Measurements from ENCODE around the gene STT3A.
A peak's percentile ranks its signal among the peaks of the same experiment; 100 is the strongest.

Gene STT3A

DNA sequence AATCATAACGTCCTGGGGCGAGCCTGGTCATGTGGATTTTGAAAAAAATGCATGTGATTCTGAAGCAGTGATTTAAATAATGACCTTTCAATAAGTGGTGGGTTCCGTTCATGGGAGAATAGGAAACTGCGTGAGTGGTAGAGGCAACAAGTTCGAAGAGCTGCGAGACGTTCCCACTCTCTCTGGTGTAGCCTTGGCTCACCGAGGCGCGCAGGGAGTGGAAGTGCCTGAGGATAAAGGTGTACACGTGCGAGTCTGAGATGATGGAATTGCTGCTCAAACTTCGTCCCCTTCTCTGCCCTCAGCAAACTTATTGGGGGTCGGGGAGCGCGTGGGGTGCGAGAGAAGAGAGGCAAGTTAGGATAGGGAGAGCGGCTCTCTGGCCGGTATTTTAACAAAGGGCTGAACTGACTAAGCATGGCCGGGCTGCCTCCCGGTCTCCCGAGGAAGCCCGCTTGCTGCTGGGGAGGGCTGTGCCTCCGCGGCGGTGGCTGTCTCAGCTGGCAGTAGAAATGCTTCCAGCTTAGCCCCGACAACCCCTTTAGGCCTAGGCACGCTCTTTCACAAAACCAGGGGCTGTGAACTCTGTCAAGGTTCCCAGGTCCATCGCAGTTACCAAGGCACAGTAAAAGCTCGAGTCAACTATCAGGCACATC lies 875 bp upstream of the STT3A start:
- peak; percentile 33 for DNase-seq

DNA sequence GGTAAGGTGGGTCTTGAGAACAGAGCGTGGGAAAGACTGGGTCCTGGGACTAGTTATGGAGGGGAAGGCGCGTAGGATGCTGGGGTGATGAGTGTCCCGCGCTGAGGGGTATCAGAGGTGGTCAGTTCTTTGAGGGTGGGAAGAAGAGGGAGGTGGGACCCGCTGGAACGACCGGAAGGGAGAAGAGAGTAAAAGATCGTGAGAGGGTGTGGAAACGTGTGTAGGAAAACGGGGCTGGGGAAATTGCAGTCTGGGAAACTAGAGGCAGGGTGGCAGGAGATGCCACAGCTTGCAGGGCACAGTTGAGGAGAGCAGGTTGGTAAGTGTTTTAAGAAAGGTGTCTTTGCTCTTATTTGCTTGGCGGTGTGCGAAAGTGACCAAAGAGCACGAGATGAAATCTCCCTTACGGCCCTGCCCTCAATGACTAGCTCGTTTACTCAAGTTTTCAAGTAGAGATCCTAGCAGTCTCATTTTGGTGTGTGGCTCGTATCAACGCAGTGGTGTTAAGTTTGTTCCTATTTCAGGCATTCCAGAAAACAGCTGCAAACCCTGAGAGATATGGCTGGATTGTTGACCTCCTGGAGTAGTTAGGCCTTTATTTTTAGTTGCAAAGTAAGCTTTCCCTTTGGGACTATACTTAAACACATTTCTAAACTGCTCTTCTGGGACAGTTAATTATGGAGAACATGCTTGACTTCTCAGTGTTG lies 615 bp downstream of the STT3A start:
- no peak for DNase-seq

DNA sequence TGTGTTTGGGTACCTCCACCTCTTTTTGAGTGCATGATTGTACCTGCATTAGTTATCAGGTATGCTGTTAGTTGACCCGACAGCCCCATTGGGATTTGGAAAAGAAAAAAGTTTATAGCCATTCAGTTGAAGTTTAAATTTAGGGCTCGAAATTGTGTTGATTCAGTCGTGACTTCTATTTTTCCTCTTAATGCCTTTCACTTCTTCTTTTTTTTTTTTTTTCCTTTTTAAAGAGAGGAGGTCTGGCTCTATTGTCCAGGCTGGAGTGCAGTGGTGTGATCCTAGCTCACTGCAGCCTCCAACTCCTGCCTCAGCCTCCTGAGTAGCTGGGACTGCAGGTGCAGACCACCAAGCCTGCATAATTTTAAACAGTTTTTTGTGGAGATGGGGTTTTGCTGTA lies 2.3 kb downstream of the STT3A start:
- no peak for DNase-seq

DNA sequence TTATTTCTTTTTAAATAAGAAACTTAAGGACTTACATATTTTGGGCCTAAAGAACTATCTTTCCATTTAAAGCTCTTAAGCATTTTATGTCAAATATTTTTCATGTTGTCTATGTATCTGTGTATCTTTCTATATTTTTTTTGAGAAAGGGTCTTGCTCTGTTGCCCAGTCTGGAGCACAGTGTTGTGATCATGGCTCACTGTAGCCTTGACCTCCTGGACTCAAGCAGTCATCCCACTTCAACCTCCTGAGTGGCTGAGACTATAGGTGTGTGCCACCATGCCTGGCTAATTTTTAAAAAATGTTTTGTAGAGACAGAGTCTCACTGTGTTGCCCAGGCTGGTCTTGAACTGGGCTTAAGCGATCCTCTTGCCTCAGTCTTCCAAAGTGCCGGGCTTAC lies 8.0 kb downstream of the STT3A start:
- no peak for DNase-seq

DNA sequence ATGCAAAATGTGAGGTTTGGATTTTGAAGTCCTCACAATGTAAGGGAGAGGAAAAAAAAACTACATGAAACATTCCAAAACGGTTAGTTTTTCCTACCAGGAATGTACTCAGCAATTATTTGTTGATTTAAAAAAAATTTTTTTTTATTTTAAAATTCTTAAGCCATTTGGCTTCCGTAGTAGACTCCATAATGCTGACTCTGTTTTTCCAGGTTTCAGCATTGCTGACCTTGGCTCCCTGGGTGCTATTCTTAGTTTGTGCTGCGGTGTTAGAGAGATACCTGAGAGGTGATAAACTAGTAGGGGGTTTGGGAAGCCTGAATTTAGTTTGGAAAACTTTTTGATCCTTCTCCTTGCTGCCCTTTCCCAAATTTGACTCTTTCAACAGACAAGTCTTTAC lies 10.6 kb downstream of the STT3A start:
- DNase-seq, result no peak

DNA sequence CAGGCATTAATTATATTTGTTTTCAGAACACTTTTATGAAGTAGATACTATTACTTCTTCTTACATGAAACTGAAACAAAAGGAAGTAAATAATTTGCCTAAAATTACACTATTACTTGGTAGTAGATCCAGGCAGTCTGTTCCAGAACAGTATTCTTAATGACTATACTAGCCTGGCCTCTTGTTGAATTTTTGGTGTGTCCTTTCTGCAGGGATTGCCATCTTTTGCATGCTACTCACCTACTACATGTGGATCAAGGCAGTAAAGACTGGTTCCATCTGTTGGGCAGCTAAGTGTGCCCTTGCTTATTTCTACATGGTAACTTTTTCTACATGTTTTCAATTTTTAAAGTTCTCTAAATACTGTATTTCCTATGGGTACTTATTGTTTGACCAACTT lies 12.8 kb downstream of the STT3A start:
- no peak for DNase-seq

DNA sequence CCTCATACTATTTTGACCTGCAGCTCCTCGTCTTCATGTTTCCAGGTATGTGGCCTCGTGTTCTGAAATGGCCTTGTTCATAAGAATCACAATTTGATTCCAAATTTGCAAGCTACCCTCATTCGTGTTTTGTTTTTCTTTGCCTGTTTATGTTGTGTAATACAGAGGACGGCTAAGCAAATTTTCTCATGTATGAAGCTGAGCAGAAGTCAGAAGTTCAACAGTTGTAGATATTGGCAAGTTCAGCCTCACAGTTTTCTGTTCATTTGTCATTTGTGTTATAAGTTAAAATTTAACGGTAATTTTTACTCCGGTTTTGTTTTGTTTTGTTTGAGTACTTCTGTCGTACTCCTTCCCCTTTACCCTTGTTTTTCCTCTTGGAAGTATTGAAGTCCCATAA lies 16.9 kb downstream of the STT3A start:
- no peak for DNase-seq

DNA sequence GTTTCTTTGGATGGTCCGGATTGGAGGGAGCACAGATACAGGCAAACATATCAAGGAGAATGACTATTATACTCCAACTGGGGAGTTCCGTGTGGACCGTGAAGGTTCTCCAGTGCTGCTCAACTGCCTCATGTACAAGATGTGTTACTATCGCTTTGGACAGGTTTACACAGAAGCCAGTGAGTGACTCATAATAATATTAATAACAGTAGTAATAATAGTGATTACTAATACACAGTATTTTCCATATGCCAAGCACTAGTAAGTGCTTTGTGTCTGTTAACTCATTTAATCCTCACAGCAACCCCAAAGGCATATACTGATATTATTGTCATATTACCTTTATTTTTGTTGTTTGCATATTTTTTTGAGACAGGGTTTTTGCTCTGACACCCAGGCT lies 25.7 kb downstream of the STT3A start:
- DNase-seq, result no peak

DNA sequence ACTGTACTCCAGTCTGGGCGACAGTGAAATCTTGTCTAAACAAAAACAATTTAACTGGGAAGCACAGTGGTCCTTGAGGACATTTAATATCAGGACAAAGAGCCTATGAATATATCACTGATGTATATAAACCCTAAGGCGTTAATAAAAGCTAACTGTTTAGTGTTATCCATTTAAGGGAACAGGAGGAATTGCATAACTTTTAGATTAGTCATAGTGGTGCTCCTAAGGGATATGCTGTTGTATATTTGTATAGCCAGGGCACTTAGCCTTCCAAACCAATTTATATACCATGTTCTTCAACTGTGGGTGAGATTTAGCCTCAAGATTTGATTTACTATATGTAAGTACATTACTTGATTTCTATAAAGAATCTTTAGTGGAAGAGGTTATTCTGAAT lies 29.3 kb downstream of the STT3A start:
- no peak for DNase-seq

DNA sequence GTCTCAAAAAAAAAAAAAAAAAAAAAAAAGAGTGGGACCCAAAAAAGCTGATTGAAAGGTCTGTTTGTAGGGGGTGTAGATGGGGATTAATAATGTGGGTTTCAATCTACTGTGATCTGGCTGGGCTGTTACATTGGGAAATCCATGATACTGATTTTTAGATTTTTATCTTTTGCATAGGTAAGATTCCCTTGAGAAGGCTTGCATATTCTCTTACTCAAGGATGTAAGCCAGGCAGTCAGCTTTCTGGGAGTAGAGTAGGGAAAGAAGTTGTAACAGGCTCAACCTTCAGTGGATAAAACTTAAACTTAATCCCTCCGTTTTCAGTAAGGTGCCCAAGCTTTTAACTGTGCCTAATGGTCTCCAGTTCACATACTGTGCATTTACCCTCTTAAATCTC lies 30.4 kb downstream of the STT3A start:
- DNase-seq, result no peak

DNA sequence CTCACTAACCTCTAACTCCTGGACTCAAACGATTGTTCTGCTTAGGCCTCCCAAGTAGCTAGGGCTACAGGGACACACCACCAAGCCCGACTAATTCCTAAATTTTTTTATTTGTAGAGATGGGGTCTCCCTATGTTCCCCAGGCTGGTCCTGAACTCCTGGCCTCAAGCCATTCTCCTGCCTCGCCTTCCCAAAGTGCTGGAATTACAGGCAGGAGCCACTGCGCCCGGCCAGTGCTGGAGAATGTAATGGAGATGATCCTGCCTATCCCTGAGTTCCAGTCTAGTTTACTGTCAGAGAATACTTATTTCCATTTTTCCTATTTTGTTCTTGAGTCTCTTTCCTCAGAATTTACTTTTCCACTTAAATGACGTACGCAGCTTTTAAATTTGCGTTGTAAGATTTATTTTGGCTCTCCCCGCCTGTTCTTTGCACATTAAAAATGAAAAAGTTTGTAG lies 32.1 kb downstream of the STT3A start, which contains the start of gene CHEK1:
Gene CHEK1 (plus strand): TSS at position 408 of the 458 bp plus-strand sequence. CDS start 1,606 bp downstream, outside the sequence.
- no peak for DNase-seq

DNA sequence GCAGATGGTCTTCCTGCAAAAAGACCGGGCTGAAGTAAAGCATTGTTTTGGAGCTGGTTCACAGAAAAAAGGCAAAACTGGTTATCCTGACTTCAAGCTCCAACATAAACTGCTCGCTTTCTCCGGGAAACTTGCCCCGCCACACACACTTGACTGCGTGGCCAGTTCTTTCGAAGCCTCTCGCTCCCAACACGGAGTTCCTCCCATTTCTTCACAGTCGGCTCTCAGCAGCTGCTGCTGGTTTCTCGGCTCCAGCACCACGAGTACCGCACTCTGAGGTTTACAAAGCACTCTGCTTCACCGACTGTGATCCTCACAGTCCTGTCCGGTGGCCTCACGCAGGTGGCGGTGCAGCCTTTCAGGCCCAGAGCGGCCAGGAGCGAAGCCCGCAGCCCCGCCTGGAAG lies 32.6 kb downstream of the STT3A start:
- no peak for DNase-seq

DNA sequence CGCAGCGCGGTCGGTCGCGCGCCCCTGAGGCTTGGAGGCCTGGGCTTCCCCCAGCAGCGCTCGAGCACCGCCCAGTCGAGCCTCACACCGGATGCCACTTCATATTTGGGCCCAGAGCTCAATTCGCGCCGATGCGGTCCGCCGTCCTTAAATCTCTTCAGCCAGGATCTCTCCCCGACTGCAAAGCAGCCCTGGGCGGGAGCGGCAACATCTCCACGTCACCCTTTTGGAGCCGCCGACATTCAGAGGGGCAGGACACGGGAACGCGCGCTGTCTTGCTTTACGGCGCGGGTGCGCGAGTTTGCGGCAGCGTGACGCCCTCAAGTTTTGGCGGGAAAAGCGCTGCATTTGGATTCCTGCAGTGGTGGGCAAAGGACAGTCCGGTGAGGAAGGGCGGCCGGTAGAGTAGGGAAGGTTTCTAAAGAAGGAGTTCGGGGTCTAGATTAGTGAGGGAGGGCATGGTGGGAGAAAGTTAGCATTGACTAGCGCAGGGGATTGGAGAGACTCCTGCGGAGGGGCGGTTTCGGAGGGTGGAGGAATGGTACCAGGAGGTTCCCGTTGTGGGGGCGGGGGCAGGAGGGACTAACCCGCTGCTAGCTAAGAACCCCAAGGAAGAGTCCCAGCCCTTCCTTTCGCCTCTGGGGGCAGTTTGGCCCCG lies 33.1 kb downstream of the STT3A start:
- peak; percentile 84 for DNase-seq

DNA sequence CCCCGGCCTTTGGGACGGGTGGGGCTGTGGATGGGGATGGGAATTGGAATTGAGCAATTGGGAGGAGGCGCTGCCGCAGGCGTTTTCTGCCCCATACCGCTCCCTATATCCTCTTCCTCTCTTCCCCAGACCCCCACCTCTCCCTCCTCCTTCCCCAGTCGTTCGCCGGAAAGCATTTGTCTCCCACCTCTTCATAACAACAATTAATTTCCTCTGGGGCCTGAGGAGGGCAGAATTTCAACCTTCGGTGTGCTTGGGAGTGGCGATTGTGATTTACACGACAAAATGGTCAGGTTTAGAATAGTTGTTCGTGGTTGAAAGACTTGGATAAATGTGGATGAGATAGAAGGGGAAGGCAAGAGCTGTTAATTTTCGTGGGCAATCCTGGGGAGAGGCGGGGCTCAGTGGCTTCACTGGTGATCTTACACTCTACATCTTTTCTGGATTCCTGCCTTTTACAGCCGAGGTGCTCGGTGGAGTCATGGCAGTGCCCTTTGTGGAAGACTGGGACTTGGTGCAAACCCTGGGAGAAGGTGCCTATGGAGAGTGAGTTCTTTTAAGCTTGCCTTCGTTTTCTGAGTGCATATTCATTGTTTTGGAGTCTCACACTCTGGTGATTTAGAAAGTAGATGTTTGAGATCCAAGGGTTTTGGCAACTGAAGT lies 33.8 kb downstream of the STT3A start:
- no peak for DNase-seq

DNA sequence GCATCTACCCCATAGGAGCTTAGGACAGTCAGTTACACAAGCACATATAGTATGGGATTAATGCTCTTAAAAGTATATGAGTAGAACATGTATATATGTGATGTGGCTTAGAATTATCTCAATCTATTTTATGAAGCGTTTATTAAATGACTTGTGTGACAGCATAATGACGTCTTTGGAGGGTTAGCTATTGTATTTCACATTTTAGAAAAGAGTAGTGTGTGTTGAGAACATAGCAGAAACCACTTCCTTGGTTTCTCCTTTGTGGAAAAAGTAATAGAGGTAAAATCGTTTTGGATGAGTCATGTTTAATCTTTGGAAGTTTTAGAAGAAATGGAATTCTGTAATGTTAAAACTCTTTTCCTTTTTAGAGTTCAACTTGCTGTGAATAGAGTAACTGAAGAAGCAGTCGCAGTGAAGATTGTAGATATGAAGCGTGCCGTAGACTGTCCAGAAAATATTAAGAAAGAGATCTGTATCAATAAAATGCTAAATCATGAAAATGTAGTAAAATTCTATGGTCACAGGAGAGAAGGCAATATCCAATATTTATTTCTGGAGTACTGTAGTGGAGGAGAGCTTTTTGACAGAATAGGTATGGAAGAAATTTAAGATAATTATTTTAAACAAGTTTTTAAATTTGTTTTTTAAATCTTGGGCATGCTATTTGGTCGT lies 34.7 kb downstream of the STT3A start:
- DNase-seq, result no peak

DNA sequence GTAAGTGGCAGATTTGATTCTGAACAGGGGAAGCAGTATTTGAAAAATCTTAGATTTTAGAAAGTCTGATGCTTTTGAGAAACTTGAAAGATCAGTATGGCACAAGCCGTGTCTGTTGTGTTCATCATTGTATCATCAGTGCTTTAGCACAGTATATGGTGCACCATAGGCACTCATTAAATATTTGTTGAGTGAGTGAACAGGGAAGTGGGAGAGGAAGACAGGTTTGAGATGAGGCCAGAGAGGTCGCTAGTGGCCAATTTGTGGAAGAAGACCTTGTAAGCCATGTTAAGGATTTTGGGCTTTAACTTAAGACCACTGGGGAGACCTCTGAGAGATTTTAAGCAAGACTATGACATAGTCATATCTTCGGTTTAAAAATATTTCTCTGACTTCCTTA lies 45.2 kb downstream of the STT3A start:
- DNase-seq, result no peak

DNA sequence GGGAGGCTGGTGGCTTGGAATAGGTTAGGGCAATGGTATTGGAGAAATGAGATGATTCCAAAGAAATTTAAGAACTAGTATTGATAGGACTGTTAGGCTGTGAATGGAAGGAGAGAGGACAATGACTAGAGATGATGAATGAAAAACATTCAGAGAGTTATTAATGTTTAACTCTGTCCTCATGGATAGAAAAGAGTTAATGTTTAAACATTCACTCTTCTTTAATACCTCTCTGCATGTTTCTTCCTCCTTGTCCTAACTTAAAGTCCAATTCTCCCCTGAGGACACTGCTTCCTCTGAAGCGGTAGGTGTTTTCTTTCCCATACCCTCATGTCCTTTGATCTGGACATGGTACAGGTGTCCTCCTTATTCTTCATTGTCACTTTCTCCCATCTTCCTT lies 45.7 kb downstream of the STT3A start:
- no peak for DNase-seq

DNA sequence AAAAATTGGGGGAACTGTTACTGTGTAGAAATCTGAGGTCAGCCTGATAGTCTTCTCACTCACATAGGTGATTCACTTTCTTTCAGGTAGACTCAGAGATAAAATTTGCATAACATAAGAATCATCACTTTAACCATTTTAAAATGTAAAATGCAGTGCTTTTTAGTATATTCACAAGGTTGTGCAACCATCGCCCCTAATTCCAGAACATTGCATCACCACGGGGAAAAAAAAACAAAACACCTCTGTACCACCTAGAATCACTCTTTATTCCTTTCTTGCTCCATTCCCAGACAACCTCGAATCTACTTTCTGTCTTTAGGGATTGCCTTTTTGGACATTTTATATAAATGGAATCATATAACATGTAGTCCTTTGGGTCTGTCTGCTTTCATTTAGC lies 53.2 kb downstream of the STT3A start:
- DNase-seq, result no peak

DNA sequence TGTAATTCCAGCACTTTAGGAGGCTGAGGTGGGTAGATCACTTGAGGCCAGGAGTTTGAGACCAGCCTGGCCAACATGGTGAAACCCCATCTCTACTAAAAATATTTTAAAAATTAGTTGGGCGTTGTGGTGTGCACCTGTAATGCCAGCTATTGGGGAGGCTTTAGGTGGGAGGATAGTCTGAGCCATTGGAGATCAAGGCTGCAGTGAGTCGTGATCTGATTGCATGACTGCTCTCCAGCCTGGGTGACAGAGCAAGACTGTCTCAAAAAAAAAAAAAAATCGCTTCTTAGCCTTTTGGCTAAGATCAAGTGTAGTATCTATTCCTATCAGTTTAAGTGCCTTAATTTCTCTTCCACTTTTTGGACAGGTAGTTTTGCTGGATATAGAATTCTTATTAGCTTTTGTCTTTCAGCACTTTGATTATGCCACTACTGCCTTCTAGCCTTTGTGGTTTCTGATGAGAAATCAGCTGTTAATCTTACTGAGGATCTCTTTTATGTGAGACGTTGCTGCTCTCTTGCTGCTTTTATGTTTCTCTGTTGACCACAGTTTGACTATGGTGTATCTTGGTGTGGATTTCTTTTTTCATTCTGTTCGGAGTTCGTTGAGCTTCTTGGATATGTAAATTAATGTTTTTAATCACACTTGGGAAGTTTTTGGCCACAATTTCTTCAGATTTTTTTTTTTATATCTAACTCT lies 57.0 kb downstream of the STT3A start:
- DNase-seq, result no peak

DNA sequence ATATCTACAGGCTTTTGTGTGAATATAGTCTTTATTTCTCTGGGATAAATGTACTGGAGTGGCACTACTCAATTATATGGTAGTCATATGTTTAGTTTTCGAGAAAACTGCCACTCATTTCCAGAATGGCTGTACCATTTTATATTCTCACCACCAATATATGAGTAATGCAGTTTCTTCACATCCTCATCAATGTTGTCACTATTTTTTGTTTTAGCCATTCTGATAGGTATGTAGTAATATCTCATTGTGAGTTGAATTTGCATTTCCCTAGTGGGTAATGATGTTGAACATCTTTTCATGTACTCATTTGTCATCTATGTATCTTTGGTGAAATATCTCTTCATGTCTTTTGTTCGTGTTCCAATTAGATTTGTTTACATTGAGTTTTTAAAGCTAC lies 70.0 kb downstream of the STT3A start:
- no peak for DNase-seq

DNA sequence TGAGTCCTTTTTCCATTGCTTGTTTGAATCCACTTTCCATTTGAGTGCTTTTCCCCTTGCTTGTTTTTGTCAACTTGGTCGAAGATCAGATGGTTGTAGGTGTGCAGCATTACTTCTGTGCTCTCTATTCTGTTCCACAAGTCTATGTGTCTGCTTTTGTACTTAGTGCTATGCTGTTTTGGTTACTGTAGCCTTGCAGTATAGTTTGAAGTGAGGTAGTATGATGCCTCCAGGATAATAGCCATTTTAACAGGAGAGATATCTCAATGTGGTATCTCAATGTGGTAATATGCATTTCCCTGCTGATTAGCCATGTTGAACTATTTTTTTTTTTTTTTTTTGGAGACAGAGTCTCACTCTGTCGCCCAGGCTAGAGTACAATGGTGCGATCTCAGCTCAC lies 71.3 kb downstream of the STT3A start:
- DNase-seq, result no peak

DNA sequence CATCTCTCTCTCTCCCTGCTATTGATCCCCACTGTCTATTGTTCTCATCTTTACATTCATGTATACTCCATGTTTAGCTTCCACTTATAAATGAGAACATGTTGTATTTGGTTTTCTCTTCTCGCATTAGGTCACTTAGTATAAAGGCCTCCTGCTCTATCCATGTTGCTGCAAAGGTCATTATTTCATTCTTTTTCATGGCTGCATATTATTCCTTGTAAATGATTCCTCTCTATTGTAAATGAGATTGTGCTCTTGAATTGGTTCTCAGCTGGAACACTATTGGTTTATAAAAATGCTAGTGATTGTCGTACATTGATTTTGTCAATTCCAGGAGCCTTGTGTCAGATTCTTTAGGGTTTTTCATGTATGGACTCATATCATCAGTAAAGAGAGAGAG lies 74.5 kb downstream of the STT3A start:
- no peak for DNase-seq

Data from activated naive CD4-positive, alpha-beta T cell treated with anti-CD3 and anti-CD28 coated beads, Interleukin-2, amount 50 U/mL, for 16 hours (primary cell).